Activated naive CD8-positive, alpha-beta T cell treated with anti-CD3 and anti-CD28 coated beads, Interleukin-2, amount 50 U/mL, for 16 hours (primary cell): ENCODE data around the gene CBX2.
"Not testable (repeated sequence)": the region's sequence is repeated elsewhere in the genome, so short reads cannot be mapped to it uniquely, and the experiment has no call there.

Source experiments
- DNase-seq: peaks from one replicate; pipeline ENCODE4 v3.0.0-alpha.2; 2020; ENCODE audit warnings: low read depth, low spot score

The CBX2 gene

GRCh38 chr17:79769570-79770506, 8.1 kb upstream of the CBX2 start:
- DNase-seq: no peak

- no peak for DNase-seq
These were observed 6.7 kb upstream of the CBX2 start for GRCh38 chr17:79771276-79771675.

GRCh38 chr17:79772726-79773125, 5.2 kb upstream of the CBX2 start:
- DNase-seq: not testable (repeated sequence)

GRCh38 chr17:79774561-79774975, 3.4 kb upstream of the CBX2 start:
- DNase-seq: no peak

GRCh38 chr17:79775632-79776031, 2.3 kb upstream of the CBX2 start:
- DNase-seq: no peak

DNA sequence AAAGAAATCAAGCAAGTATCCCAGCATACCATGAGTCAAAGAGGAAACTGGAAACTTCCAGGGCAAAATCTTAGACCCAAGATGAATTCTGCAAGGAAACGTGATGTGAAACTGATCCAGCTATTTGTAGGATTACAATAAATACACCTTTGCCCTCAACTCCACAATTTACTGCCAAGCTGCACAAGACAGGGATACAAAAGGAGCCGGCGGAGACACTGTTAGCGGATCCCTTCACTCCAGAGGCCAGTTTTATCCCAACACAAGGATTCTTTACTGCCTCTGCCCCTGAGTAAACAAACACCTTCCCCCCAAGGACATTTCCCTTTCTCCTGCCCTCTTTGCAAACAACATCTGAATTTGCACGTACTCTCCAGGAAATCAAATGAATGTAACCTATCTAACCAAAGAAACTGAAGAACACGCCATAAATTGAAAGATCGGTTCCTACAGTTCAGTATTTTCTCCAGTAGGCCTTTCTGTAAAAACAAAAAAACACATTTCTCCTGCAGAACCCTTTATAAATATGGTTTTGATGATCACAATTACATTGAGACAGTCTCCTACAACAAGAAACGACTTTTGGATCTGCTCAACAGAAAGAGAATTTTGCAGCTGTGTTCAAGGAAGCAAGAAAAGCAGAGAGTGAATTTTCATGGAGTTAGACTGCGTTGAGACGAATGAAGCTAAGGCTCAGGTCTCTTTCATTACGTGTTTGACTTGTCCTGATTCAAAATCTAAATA, 1.4 kb upstream of the CBX2 start:
- DNase-seq: no peak

DNA sequence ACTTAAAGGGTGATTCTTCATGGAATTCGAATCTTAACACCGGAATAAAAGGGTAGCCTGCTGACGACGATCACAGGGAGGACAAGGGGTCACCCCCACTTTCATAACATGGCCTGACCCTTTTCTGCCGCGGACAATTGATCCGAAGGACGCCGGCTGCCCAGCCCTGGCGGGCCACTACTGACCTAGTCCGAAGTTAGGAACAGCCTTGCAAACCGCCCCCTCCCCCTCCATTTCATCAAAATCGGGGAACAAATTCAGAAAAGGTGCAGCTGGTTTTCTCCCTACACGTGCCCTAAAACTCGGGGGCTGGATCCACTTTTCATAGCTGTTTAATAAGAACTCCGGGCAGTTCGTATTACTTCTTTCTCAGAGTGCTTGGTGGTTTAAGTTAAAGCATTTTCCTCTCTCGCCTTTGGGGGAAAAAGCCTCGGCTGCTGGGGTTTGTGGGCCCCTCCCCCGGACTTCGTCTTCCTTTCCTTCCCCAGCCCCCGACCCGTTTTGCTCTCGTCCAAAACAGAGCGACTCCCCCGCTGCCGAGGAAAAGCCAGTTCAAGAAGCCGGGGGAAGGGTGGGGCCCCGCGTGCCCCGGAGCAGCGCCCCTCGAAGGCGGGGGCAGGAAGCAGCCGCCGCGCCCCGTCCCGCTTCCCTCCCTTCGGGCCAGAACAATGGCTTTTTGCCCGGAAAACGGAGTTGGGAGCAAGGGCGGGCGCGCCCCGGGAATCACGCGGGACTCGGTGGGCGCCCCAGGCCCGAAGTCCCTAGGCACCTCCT, 641 bp upstream of the CBX2 start:
- DNase-seq: no peak

DNA sequence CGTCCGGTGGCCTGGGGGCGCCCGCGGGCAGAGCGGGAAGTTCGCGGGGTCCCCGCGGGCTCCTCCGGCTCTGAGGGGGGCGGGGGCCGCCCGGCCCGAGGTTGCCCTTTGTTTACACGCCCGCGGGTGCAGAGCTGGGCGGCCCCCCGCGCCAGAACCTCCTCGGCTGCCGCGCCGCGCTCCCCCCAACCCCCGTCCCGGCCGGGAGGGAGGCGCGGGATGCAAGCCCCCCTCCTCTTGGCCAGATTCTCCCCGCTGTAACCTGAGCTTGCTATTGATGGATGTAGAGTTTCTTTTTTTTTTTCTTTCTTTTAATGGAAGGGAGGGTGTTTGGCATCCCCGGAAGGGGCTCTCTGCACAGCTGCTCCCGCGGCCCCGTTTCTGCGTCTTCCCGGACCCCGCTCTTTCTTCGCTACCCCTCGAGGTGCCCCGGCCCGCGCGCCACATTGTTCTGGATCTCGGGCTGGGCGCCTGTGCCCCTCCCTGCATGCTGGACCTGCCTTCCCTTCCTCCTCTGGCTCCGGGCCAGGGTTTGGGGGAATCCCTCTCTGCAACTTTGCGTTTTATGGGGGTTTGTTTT, 646 bp downstream of the CBX2 start:
- DNase-seq: no peak

DNA sequence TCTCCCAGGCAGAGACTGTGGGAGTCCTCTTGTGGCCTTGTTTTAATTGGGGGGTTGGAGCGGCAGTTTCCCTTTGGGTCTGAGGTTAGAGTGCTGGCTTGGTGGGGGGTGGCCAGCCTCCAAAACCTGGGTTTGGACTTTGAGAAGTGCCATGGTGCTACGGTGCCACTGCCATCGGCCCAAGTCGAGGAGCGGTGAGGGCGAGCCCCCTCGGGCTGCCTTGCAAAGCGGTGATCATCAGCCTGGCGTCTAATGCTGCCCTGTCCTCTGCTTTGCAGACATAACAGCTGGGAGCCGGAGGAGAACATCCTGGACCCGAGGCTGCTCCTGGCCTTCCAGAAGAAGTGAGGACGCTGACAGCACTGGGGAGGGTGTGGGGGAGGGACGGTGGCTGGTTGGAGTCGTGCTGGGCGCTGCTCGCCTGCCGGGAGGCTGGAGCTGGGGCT, 1.2 kb downstream of the CBX2 start:
- no peak for DNase-seq

DNA sequence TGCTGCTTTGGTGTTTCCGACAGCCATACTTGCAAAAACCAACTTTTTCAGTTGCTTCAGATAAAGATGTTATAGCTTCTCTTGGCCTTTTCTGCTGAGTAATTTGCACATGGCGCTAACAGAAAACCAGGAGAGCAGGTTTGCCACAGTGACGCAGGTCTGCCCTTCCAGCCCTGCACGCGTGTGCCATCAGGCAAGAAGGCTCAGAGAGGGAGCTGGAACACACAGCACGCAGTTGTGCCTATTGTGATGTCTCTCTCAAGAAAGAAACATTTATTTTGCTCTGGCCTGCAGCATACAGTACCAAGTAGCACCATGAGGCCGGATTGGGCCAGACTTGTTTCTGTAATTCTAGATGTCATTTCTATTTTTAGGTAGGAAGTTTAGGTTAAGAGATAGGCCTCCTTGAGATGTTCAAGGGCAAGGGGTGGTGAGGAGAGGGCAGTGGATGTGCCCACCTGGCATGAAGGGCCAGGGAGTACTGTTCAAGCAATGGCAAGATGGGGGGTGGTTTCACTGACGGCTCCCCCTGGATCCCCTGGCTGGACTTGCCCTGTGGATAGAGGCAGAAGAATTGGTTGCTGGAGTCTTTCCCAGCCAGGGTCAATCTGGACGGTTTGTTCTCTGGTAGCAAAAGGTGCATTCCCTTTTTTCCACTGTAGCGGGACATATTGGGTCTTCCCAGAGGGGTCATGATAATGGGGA, 1.9 kb downstream of the CBX2 start:
- DNase-seq: no peak

GRCh38 chr17:79781012-79781650, 3.2 kb downstream of the CBX2 start:
- no peak for DNase-seq

- no peak for DNase-seq
These were observed 4.0 kb downstream of the CBX2 start for GRCh38 chr17:79781736-79782575.

DNA sequence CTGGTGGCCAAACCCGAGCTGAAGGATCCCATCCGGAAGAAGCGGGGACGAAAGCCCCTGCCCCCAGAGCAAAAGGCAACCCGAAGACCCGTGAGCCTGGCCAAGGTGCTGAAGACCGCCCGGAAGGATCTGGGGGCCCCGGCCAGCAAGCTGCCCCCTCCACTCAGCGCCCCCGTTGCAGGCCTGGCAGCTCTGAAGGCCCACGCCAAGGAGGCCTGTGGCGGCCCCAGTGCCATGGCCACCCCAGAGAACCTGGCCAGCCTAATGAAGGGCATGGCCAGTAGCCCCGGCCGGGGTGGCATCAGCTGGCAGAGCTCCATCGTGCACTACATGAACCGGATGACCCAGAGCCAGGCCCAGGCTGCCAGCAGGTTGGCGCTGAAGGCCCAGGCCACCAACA, 5.9 kb downstream of the CBX2 start:
- no peak for DNase-seq

- DNase-seq: no peak
These were observed 6.5 kb downstream of the CBX2 start for GRCh38 chr17:79784353-79785016.

GRCh38 chr17:79785017-79785899, 7.3 kb downstream of the CBX2 start:
- no peak for DNase-seq

DNA sequence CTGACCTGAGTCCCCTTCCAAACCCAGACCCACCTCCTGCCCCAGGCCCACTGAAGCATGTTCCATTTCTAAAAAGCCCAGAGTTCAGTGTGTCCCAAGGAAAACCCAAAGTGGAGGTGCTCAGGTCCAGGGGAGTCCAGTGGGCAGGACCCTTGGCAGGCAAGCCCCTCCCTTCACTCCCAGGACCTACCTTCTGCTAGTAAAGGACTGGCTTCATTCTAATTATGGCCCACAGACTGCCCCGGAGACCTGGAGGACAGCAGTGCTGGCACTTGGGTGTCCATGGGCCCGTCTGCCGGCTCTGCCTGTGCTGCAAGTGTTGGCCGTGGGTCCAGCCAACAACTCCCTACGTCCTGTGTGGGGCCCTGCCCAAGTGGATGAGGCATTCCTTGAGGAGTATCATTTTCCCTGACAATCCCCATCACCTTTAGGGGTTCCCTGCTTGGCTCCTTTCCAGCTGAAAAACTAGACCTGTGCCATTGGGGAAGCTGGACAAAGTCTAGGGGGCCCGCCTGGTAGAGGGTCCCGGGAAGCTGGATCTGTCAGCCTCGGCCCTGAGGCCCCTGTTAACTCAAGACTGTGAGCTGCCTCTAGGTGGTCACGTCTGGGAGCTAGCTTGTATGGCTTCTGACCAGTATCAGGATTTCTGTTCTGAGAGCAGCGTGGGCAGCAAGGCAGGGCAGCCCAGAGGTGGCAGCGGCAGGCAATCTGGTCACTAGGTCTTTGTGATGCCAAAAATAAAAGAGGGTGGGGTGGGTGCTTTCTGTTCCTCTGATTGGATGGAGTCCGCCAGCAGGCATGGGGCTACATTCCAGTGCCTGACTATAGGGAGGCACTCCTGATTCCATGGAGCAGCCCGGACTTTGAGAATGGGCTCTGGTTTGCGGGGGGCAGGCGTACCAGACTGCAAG, 8.2 kb downstream of the CBX2 start:
- no peak for DNase-seq
